ENCODE results near the gene KIAA0930.
"Not testable (repeated sequence)": the region's sequence is repeated elsewhere in the genome, so short reads cannot be mapped to it uniquely, and the experiment has no call there.

Gene KIAA0930

DNA sequence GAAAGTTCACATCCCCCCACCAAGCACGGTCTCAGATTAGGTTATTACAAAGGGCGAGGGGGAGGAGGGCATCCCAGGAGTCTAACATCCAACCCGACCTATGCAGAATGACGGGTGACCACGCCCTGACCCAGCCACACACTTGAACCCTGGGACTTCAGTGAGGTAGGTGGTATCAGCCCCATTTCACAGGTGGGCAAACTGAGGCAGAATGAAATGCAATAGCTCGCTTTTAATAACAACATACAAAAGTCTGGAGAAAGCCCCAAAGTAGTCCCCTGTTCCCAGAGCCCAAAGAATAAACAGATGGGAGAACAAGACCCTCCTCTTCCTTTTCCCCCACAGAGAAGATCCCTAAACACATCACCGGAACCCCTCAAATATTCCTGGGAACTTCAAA is 45.1 kb downstream of the KIAA0930 start:
- no peak for TF ChIP-seq CTCF (IDR thresholded peaks at IDR 0.05; ENCODE audit: insufficient read depth, low read length, poor library complexity, severe bottlenecking)
- TF ChIP-seq EZH2phosphoT487 (conservative IDR thresholded peaks at IDR 0.05; ENCODE audit: low read length): no peak
- H3K9me2 ChIP-seq (replicated peaks; ENCODE audit: insufficient read depth, low read length): no peaks in the 10 kb centered on the region
- H3F3A ChIP-seq (ENCODE audit: insufficient read depth): no peaks in the 10 kb centered on the region
- H3K27ac ChIP-seq (ENCODE audit: low read depth, low read length): no peak overlapping the region
- H3K79me2 ChIP-seq (ENCODE audit: insufficient read depth, low read length): no peaks in the 10 kb centered on the region
- no peaks in the 10 kb centered on the region for H4K20me1 ChIP-seq (ENCODE audit: low read depth, low read length)
- H3K27me3 ChIP-seq (ENCODE audit: low read length): no peaks in the 10 kb centered on the region
- no peak overlapping the region for H3K4me2 ChIP-seq (ENCODE audit: low read depth, low read length, poor library complexity, severe bottlenecking)
- H3K4me3 ChIP-seq (ENCODE audit: insufficient read depth, low read length, poor library complexity, severe bottlenecking): no peak overlapping the region
- no peaks in the 10 kb centered on the region for H3K36me3 ChIP-seq (ENCODE audit: low read length)
- H3K9me3 ChIP-seq (ENCODE audit: insufficient read depth, low read length): no peaks in the 10 kb centered on the region
- no peak overlapping the region for H3K9ac ChIP-seq (ENCODE audit: low read length)
- no peak overlapping the region for H2AFZ ChIP-seq (ENCODE audit: low read depth, low read length, severe bottlenecking)

DNA sequence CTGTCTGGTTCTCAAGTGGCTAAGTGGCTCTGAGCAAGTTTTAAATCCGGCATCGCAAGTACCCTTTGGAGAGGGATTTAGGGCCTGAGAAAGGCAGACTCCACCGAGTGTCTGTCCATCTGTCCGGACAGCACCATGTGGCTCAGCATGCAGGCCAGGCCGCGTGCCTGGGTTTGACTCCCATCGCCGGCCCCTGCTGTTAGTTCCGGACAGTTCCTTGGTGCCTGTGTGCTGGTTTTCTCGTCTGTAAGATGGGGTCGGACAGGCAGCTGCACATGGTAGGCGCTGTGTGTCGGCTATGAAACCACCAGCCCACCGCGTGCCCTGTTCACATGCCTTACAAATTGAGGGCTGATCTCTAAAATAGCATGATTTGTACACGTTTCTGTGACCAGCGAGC is 46.0 kb downstream of the KIAA0930 start:
- no peaks in the 10 kb centered on the region for H3K36me3 ChIP-seq (ENCODE audit: low read length)
- TF ChIP-seq EZH2phosphoT487 (conservative IDR thresholded peaks at IDR 0.05; ENCODE audit: low read length) (no peak), CTCF (IDR thresholded peaks at IDR 0.05; ENCODE audit: insufficient read depth, low read length, poor library complexity, severe bottlenecking) (no peak)
- no peaks in the 10 kb centered on the region for H4K20me1 ChIP-seq (ENCODE audit: low read depth, low read length)

DNA sequence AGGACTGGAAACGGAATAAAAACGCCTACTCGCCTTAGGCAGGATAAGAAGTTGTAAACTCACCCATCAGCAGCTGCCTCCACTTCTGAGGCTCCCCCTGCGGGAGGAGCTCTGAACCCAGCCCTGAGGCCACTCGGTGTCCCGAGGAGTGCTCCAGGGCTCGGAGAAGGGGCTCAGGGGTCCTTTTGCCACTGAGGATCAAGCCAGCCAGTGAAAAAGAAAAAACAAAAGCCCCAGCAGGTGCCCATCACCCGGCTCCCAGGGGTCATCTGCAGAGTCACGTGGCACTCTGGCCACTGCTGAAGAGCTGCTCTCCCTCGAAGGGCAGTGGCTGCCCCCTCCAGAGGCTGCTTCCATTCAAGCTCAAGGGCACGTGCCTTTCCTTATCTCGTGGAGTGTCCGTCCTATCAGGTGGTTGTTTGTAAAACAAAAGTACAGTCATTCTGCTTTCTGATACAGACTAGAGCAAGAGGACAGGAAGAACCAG is 48.0 kb downstream of the KIAA0930 start:
- H3K9me2 ChIP-seq (replicated peaks; ENCODE audit: insufficient read depth, low read length): no peaks in the 10 kb centered on the region

More for the DNA sequence above, 46.0 kb downstream of the KIAA0930 start:
- no peak overlapping the region for H3K9ac ChIP-seq (ENCODE audit: low read length)
- no peaks in the 10 kb centered on the region for H3K27me3 ChIP-seq (ENCODE audit: low read length)
- H3K9me2 ChIP-seq (replicated peaks; ENCODE audit: insufficient read depth, low read length): no peaks in the 10 kb centered on the region
- H3F3A ChIP-seq (ENCODE audit: insufficient read depth): no peaks in the 10 kb centered on the region
- H3K4me2 ChIP-seq (ENCODE audit: low read depth, low read length, poor library complexity, severe bottlenecking): no peak overlapping the region
- H3K4me3 ChIP-seq (ENCODE audit: insufficient read depth, low read length, poor library complexity, severe bottlenecking): no peak overlapping the region
- H2AFZ ChIP-seq (ENCODE audit: low read depth, low read length, severe bottlenecking): no peak overlapping the region
- no peaks in the 10 kb centered on the region for H3K79me2 ChIP-seq (ENCODE audit: insufficient read depth, low read length)
- no peak overlapping the region for H3K27ac ChIP-seq (ENCODE audit: low read depth, low read length)
- H3K9me3 ChIP-seq (ENCODE audit: insufficient read depth, low read length): no peaks in the 10 kb centered on the region

GRCh38 chr22:45191746-45192145 is 48.9 kb downstream of the KIAA0930 start:
- not testable (repeated sequence) for H3K36me3 ChIP-seq (ENCODE audit: low read length); H3K79me2 ChIP-seq (ENCODE audit: insufficient read depth, low read length); H2AFZ ChIP-seq (ENCODE audit: low read depth, low read length, severe bottlenecking); H3K27ac ChIP-seq (ENCODE audit: low read depth, low read length); H3K9me2 ChIP-seq (replicated peaks; ENCODE audit: insufficient read depth, low read length); H3F3A ChIP-seq (ENCODE audit: insufficient read depth); H3K27me3 ChIP-seq (ENCODE audit: low read length); H4K20me1 ChIP-seq (ENCODE audit: low read depth, low read length); H3K4me2 ChIP-seq (ENCODE audit: low read depth, low read length, poor library complexity, severe bottlenecking); H3K4me3 ChIP-seq (ENCODE audit: insufficient read depth, low read length, poor library complexity, severe bottlenecking); H3K9ac ChIP-seq (ENCODE audit: low read length); H3K9me3 ChIP-seq (ENCODE audit: insufficient read depth, low read length)

More for the DNA sequence above, 48.0 kb downstream of the KIAA0930 start:
- Histone ChIP-seq H3K9ac (ENCODE audit: low read length) (no peak overlapping the region), H2AFZ (ENCODE audit: low read depth, low read length, severe bottlenecking) (no peak overlapping the region), H3K4me3 (ENCODE audit: insufficient read depth, low read length, poor library complexity, severe bottlenecking) (no peak overlapping the region), H3K4me2 (ENCODE audit: low read depth, low read length, poor library complexity, severe bottlenecking) (no peak overlapping the region), H3K27ac (ENCODE audit: low read depth, low read length) (no peak overlapping the region), H3K27me3 (ENCODE audit: low read length) (no peaks in the 10 kb centered on the region), H3F3A (ENCODE audit: insufficient read depth) (0 out of 2 replicates have a peak, but pooled peaks cover 5% of the 10 kb centered on the region), H4K20me1 (ENCODE audit: low read depth, low read length) (no peaks in the 10 kb centered on the region), H3K36me3 (ENCODE audit: low read length) (peaks cover 3% of the 10 kb centered on the region; the same call in 1 of the 2 replicates), H3K9me3 (ENCODE audit: insufficient read depth, low read length) (no peaks in the 10 kb centered on the region), H3K79me2 (ENCODE audit: insufficient read depth, low read length) (no peaks in the 10 kb centered on the region)
- no peak for TF ChIP-seq EZH2phosphoT487 (conservative IDR thresholded peaks at IDR 0.05; ENCODE audit: low read length)
- no peak for TF ChIP-seq CTCF (IDR thresholded peaks at IDR 0.05; ENCODE audit: insufficient read depth, low read length, poor library complexity, severe bottlenecking)
